Transverse colon (tissue), 4 donors: ENCODE measurements around the gene MBNL1.

ENCODE experiments used
- CTCF ChIP-seq, 5 experiments: fragments of 200-600 bp in 3 of 5; fragments of 450-650 bp in 2 of 5; sonication (generic) in 3 of 5; IDR thresholded peaks; 1 replicate in 2 of 5; 2 replicates in 3 of 5; pipeline ENCODE4 v1.5.1; 2016 to 2017; ENCODE audit warnings: antibody characterized with exemption in 5 of 5, inconsistent platforms in 3 of 5, mild to moderate bottlenecking in 2 of 5, moderate library complexity in 1 of 5
- EP300 ChIP-seq: sonication (generic); formaldehyde crosslinking; IDR thresholded peaks from one replicate; pipeline ENCODE4 v1.6.1; 2017; ENCODE audit warnings: antibody characterized with exemption, low read depth
- POLR2AphosphoS5 ChIP-seq, 3 donors: sonication (generic); formaldehyde crosslinking; IDR thresholded peaks; one replicate each; pipeline ENCODE4 v1.6.1; 2016; ENCODE audit warnings: antibody characterized with exemption in 3 of 3

GRCh38 chr3:152474585-152474984, 205.9 kb downstream of the MBNL1 start:
- TF ChIP-seq CTCF (IDR thresholded peaks at IDR 0.05) = peak; percentile 37 to 46 (median 43)
- no peak for TF ChIP-seq POLR2AphosphoS5 (IDR thresholded peaks at IDR 0.05)
- TF ChIP-seq EP300 = no peak
